Brain microvascular endothelial cell (primary cell): ENCODE measurements around the gene MYOM3.

Experiments used
- DNase-seq: peaks from one replicate; pipeline ENCODE4 v3.0.0-alpha.2; 2020
- H3K27ac ChIP-seq: fragments of 250-450 bp; sonication (Bioruptor Pico); 2 replicates; pipeline ENCODE4 v1.5.1; 2020; ENCODE audit warnings: mild to moderate bottlenecking, moderate library complexity
- H3K27me3 ChIP-seq: fragments of 250-450 bp; sonication (Bioruptor Pico); replicated peaks from 2 replicates; pipeline ENCODE4 v1.5.1; 2020; ENCODE audit warnings: mild to moderate bottlenecking
- H3K36me3 ChIP-seq: fragments of 250-450 bp; sonication (Bioruptor Pico); replicated peaks from 2 replicates; pipeline ENCODE4 v1.5.1; 2020; ENCODE audit warnings: mild to moderate bottlenecking
- H3K4me3 ChIP-seq: 2 replicates; pipeline ENCODE4 v1.5.1; 2011; ENCODE audit warnings: low read depth, mild to moderate bottlenecking, control low read depth, low read length, moderate library complexity
- CTCF ChIP-seq: IDR thresholded peaks from 2 replicates; pipeline ENCODE4 v1.5.1; 2011; ENCODE audit warnings: low read depth, mild to moderate bottlenecking, moderate library complexity, low read length, control low read depth, inconsistent platforms; ENCODE audit errors: missing control alignments
- in situ Hi-C: cut with HindIII; loops from 2 replicates; pipeline ENCODE4 v1.10.0; 2017; ENCODE audit warnings: low sequenced_read_pairs, low pct_ligation_motif_present

Gene MYOM3

GRCh38 chr1:24097663-24098062 is 14.3 kb downstream of the MYOM3 start:
- no peaks in the 10 kb centered on the region for H3K27me3 ChIP-seq
- H3K27ac ChIP-seq, result no peak overlapping the region
- in situ Hi-C loops, result no loop called here
- no peaks in the 10 kb centered on the region for H3K36me3 ChIP-seq
- TF ChIP-seq CTCF, result no peak
- DNase-seq, result no peak
- no peak overlapping the region for H3K4me3 ChIP-seq

- DNase-seq, result no peak
- H3K36me3 ChIP-seq, result no peaks in the 10 kb centered on the region
- H3K4me3 ChIP-seq, result no peak overlapping the region
- no peak for TF ChIP-seq CTCF
- H3K27ac ChIP-seq, result no peak overlapping the region
- H3K27me3 ChIP-seq, result no peaks in the 10 kb centered on the region
- in situ Hi-C loops, result no loop called here
These were observed 15.2 kb downstream of the MYOM3 start for GRCh38 chr1:24096739-24097103.

- no peak for DNase-seq
- TF ChIP-seq CTCF, result no peak
- no peaks in the 10 kb centered on the region for H3K27me3 ChIP-seq
- no peak overlapping the region for H3K27ac ChIP-seq
- no peak overlapping the region for H3K4me3 ChIP-seq
- in situ Hi-C loops, result no loop called here
- no peaks in the 10 kb centered on the region for H3K36me3 ChIP-seq
These were observed 15.8 kb downstream of the MYOM3 start for GRCh38 chr1:24096009-24096738.

- in situ Hi-C loops, result no loop called here
- Histone ChIP-seq H3K4me3 (no peak overlapping the region), H3K27ac (no peak overlapping the region), H3K27me3 (no peaks in the 10 kb centered on the region), H3K36me3 (no peaks in the 10 kb centered on the region)
- no peak for DNase-seq
- no peak for TF ChIP-seq CTCF
These were observed 16.6 kb downstream of the MYOM3 start for GRCh38 chr1:24095140-24095859.

- no peaks in the 10 kb centered on the region for H3K27me3 ChIP-seq
- no peak overlapping the region for H3K27ac ChIP-seq
- no peaks in the 10 kb centered on the region for H3K36me3 ChIP-seq
- DNase-seq, result no peak
- peak; percentile 12 for TF ChIP-seq CTCF
- H3K4me3 ChIP-seq, result no peak overlapping the region
- in situ Hi-C loops, result no loop called here
These were observed 17.4 kb downstream of the MYOM3 start for GRCh38 chr1:24094554-24094953.
